ENCODE measurements around the gene CCDC106. TPM values are rescaled to one million over a fixed set of nuclear protein-coding genes. Genes with fewer than 3 reads are reported as not detected.

The CCDC106 gene
- total RNA-seq, 2 experiments from 2014 or later, result 29.0 to 30.1 TPM

GRCh38 chr19:55649268-55650125, 1.5 kb downstream of the CCDC106 start:
- H3K9me2 ChIP-seq (ENCODE audit: insufficient read depth, low read length), result no peaks in the 10 kb centered on the region
- BruUV-seq (replicated peaks), result no TSS peak
- H3K27ac ChIP-seq (ENCODE audit: low read depth, low read length, poor library complexity, severe bottlenecking), result peak overlapping the region; percentile 90
- H3K4me2 ChIP-seq (ENCODE audit: low read length), result peak overlapping the region; percentile 98
- intact Hi-C loops (cut with micrococcal nuclease; ENCODE audit: unreplicated experiment), result no loop called here
- H3K4me1 ChIP-seq (ENCODE audit: insufficient read depth, low read length, poor library complexity, severe bottlenecking), result peaks cover 40% of the 10 kb centered on the region
- H2AFZ ChIP-seq (ENCODE audit: low read length), result no peak overlapping the region
- H3K36me3 ChIP-seq (ENCODE audit: insufficient read depth, low read length), result peaks cover 56% of the 10 kb centered on the region
- TF ChIP-seq CTCF (conservative IDR thresholded peaks at IDR 0.05; ENCODE audit: low read length) (no peak), EZH2phosphoT487 (IDR thresholded peaks at IDR 0.05; ENCODE audit: borderline replicate concordance, low read depth, low read length) (no peak)
- no peaks in the 10 kb centered on the region for H4K20me1 ChIP-seq (ENCODE audit: insufficient read depth, low read length)
- peaks cover 33% of the 10 kb centered on the region for H3K79me2 ChIP-seq (ENCODE audit: insufficient read depth, low read depth, low read length)
- ChIA-PET CTCF (ENCODE audit: unreplicated experiment) (no interaction called here), POLR2A (no interaction called here)
- peak overlapping the region; percentile 72 for H3K4me3 ChIP-seq (ENCODE audit: low read depth, low read length, poor library complexity, severe bottlenecking)
- no peaks in the 10 kb centered on the region for H3K9me3 ChIP-seq (ENCODE audit: low read length)
- DNase-seq (ENCODE audit: low spot score), result no peak

GRCh38 chr19:55650126-55650557, 2.1 kb downstream of the CCDC106 start:
- TF ChIP-seq EZH2phosphoT487 (IDR thresholded peaks at IDR 0.05; ENCODE audit: borderline replicate concordance, low read depth, low read length) (no peak), CTCF (conservative IDR thresholded peaks at IDR 0.05; ENCODE audit: low read length) (no peak)
- intact Hi-C loops (cut with micrococcal nuclease; ENCODE audit: unreplicated experiment), result no loop called here
- no peaks in the 10 kb centered on the region for H4K20me1 ChIP-seq (ENCODE audit: insufficient read depth, low read length)
- BruUV-seq (replicated peaks), result no TSS peak
- no peaks in the 10 kb centered on the region for H3K9me2 ChIP-seq (ENCODE audit: insufficient read depth, low read length)
- H3K4me3 ChIP-seq (ENCODE audit: low read depth, low read length, poor library complexity, severe bottlenecking), result no peak overlapping the region
- H3K4me2 ChIP-seq (ENCODE audit: low read length), result no peak overlapping the region
- no peak overlapping the region for H3K27ac ChIP-seq (ENCODE audit: low read depth, low read length, poor library complexity, severe bottlenecking)
- DNase-seq (ENCODE audit: low spot score), result no peak
- peaks cover 34% of the 10 kb centered on the region for H3K4me1 ChIP-seq (ENCODE audit: insufficient read depth, low read length, poor library complexity, severe bottlenecking)
- H2AFZ ChIP-seq (ENCODE audit: low read length), result no peak overlapping the region
- H3K9me3 ChIP-seq (ENCODE audit: low read length), result no peaks in the 10 kb centered on the region
- ChIA-PET POLR2A (no interaction called here), CTCF (ENCODE audit: unreplicated experiment) (no interaction called here)
- peaks cover 26% of the 10 kb centered on the region for H3K79me2 ChIP-seq (ENCODE audit: insufficient read depth, low read depth, low read length)
- peaks cover 49% of the 10 kb centered on the region for H3K36me3 ChIP-seq (ENCODE audit: insufficient read depth, low read length)

GRCh38 chr19:55650602-55651230, 2.7 kb downstream of the CCDC106 start:
- BruUV-seq (replicated peaks), result no TSS peak
- H3K4me1 ChIP-seq (ENCODE audit: insufficient read depth, low read length, poor library complexity, severe bottlenecking), result peaks cover 28% of the 10 kb centered on the region
- peaks cover 26% of the 10 kb centered on the region for H3K79me2 ChIP-seq (ENCODE audit: insufficient read depth, low read depth, low read length)
- H4K20me1 ChIP-seq (ENCODE audit: insufficient read depth, low read length), result peaks cover under 1% of the 10 kb centered on the region; the same call in 1 of the 2 replicates
- no peak overlapping the region for H3K4me2 ChIP-seq (ENCODE audit: low read length)
- no peak overlapping the region for H2AFZ ChIP-seq (ENCODE audit: low read length)
- no peak overlapping the region for H3K4me3 ChIP-seq (ENCODE audit: low read depth, low read length, poor library complexity, severe bottlenecking)
- no peak overlapping the region for H3K27ac ChIP-seq (ENCODE audit: low read depth, low read length, poor library complexity, severe bottlenecking)
- CTCF ChIA-PET (ENCODE audit: unreplicated experiment), result no interaction called here
- no peaks in the 10 kb centered on the region for H3K9me2 ChIP-seq (ENCODE audit: insufficient read depth, low read length)
- TF ChIP-seq EZH2phosphoT487 (IDR thresholded peaks at IDR 0.05; ENCODE audit: borderline replicate concordance, low read depth, low read length) (no peak), CTCF (conservative IDR thresholded peaks at IDR 0.05; ENCODE audit: low read length) (no peak)
- POLR2A ChIA-PET, result no interaction called here
- intact Hi-C loops (cut with micrococcal nuclease; ENCODE audit: unreplicated experiment), result no loop called here
- H3K9me3 ChIP-seq (ENCODE audit: low read length), result no peaks in the 10 kb centered on the region
- peaks cover 46% of the 10 kb centered on the region for H3K36me3 ChIP-seq (ENCODE audit: insufficient read depth, low read length)
- DNase-seq (ENCODE audit: low spot score), result no peak

Data from OCI-LY7 (cell line).